NOMO-1 treated with dmso at 0.1 percent for 144 hours (cell line): ENCODE results near the gene ENTPD6.
A peak's percentile ranks its signal among the peaks of the same experiment; 100 is the strongest.
"Not testable (repeated sequence)": the region's sequence is repeated elsewhere in the genome, so short reads cannot be mapped to it uniquely, and the experiment has no call there.

Experiments
- DNase-seq: peaks from one replicate; lab custom pipeline; 2025; ENCODE audit not compliant: unreplicated experiment; lab: John Stamatoyannopoulos, UW

Gene ENTPD6

GRCh38 chr20:25223179-25223661 lies 27.7 kb downstream of the ENTPD6 start:
- DNase-seq: no peak

GRCh38 chr20:25223765-25224720 lies 28.5 kb downstream of the ENTPD6 start:
- no peak for DNase-seq

- no peak for DNase-seq
These were observed 29.4 kb downstream of the ENTPD6 start for GRCh38 chr20:25224941-25225340.

- no peak for DNase-seq
These were observed 30.3 kb downstream of the ENTPD6 start for GRCh38 chr20:25225642-25226432.

GRCh38 chr20:25226433-25227316 lies 31.2 kb downstream of the ENTPD6 start:
- no peak for DNase-seq

- DNase-seq: no peak
These were observed 31.9 kb downstream of the ENTPD6 start for GRCh38 chr20:25227317-25227831.

- no peak for DNase-seq
These were observed 34.1 kb downstream of the ENTPD6 start for GRCh38 chr20:25229486-25230165.

- DNase-seq: no peak
These were observed 34.8 kb downstream of the ENTPD6 start for GRCh38 chr20:25230166-25230831.

GRCh38 chr20:25233016-25233772 lies 37.7 kb downstream of the ENTPD6 start:
- DNase-seq: no peak

- not testable (repeated sequence) for DNase-seq
These were observed 38.7 kb downstream of the ENTPD6 start for GRCh38 chr20:25234009-25234849.

GRCh38 chr20:25236450-25237304 lies 41.2 kb downstream of the ENTPD6 start:
- no peak for DNase-seq

GRCh38 chr20:25237610-25238318 lies 42.3 kb downstream of the ENTPD6 start:
- peak; percentile 73 for DNase-seq

- DNase-seq: no peak
These were observed 43.0 kb downstream of the ENTPD6 start for GRCh38 chr20:25238319-25239037.

- no peak for DNase-seq
These were observed 44.2 kb downstream of the ENTPD6 start for GRCh38 chr20:25239387-25240370.
